ENCODE measurements around the gene HOXB6. TPM values are rescaled to one million over a fixed set of nuclear protein-coding genes. Genes with fewer than 3 reads are reported as not detected.

HOXB6 gene
- total and polyA plus RNA-seq, 5 donors: 0.74 to 1.8 (median 1.1) TPM

- WGBS: 6% methylated on average over 26 of the region's 26 CpGs
- DNase-seq: peak in 1 of 3 donors; percentile 54
- Histone ChIP-seq H3K27ac (ENCODE audit: low read length) (no peak overlapping the region), H3K4me3 (ENCODE audit: low read length) (peak overlapping the region; percentile 22), H3K27me3 (ENCODE audit: control insufficient read depth, insufficient read depth) (no peaks in the 10 kb centered on the region), H3K4me1 (ENCODE audit: control insufficient read depth, insufficient read depth, low read length) (peaks cover 4% of the 10 kb centered on the region), H3K9me3 (ENCODE audit: control insufficient read depth, low read length) (no peaks in the 10 kb centered on the region)
- no peak for ATAC-seq
- intact Hi-C loops (cut with DNase I): loop anchor here in 2 of 4 donors (10.0 kb wide), 2 partner anchors 242 to 262 kb away; no protein-coding TSS in a partner anchor
Measured at GRCh38 chr17:48596735-48597527, 7.9 kb downstream of the HOXB6 start.

- no peaks in the 10 kb centered on the region for H3K9me3 ChIP-seq (ENCODE audit: control insufficient read depth, low read length)
- 10% methylated on average over 54 of the region's 54 CpGs for WGBS
- H3K27ac ChIP-seq (ENCODE audit: low read length): no peak overlapping the region
- H3K27me3 ChIP-seq (ENCODE audit: control insufficient read depth, insufficient read depth): no peaks in the 10 kb centered on the region
- no peak for ATAC-seq
- H3K4me1 ChIP-seq (ENCODE audit: control insufficient read depth, insufficient read depth, low read length): peaks cover 4% of the 10 kb centered on the region
- DNase-seq: peak in 1 of 3 donors; percentile 32
- intact Hi-C loops (cut with DNase I): loop anchor here in 2 of 4 donors (10.0 kb wide), 2 partner anchors 241 to 261 kb away; no protein-coding TSS in a partner anchor
- H3K4me3 ChIP-seq (ENCODE audit: low read length): no peak overlapping the region
Measured at GRCh38 chr17:48596000-48596734, 8.6 kb downstream of the HOXB6 start.

- intact Hi-C loops (cut with DNase I): loop anchor here in 2 of 4 donors (10.0 kb wide), 2 partner anchors 241 to 261 kb away; no protein-coding TSS in a partner anchor
- peaks cover 4% of the 10 kb centered on the region for H3K4me1 ChIP-seq (ENCODE audit: control insufficient read depth, insufficient read depth, low read length)
- peak in 1 of 3 donors; percentile 7 for DNase-seq
Measured at GRCh38 chr17:48595278-48595999, 9.3 kb downstream of the HOXB6 start.

GRCh38 chr17:48594538-48595277 lies 10.1 kb downstream of the HOXB6 start:
- Histone ChIP-seq H3K27ac (ENCODE audit: low read length) (no peak overlapping the region), H3K9me3 (ENCODE audit: control insufficient read depth, low read length) (no peaks in the 10 kb centered on the region), H3K27me3 (ENCODE audit: control insufficient read depth, insufficient read depth) (no peaks in the 10 kb centered on the region), H3K4me1 (ENCODE audit: control insufficient read depth, insufficient read depth, low read length) (peaks cover 4% of the 10 kb centered on the region), H3K4me3 (ENCODE audit: low read length) (no peak overlapping the region)
- intact Hi-C loops (cut with DNase I): loop anchor here in 2 of 4 donors (10.0 kb wide), 2 partner anchors 240 to 260 kb away; no protein-coding TSS in a partner anchor
- ATAC-seq (no peak), DNase-seq (peak in 1 of 3 donors; percentile 18)
- 42% methylated on average over 25 of the region's 25 CpGs for WGBS

More at GRCh38 chr17:48595278-48595999, 9.3 kb downstream of the HOXB6 start:
- Histone ChIP-seq H3K9me3 (ENCODE audit: control insufficient read depth, low read length) (no peaks in the 10 kb centered on the region), H3K4me3 (ENCODE audit: low read length) (no peak overlapping the region), H3K27me3 (ENCODE audit: control insufficient read depth, insufficient read depth) (no peaks in the 10 kb centered on the region), H3K27ac (ENCODE audit: low read length) (no peak overlapping the region)
- ATAC-seq: no peak
- 43% methylated on average over 25 of the region's 25 CpGs for WGBS

GRCh38 chr17:48593840-48594537 lies 10.8 kb downstream of the HOXB6 start:
- H3K4me3 ChIP-seq (ENCODE audit: low read length): peak overlapping the region; percentile 6
- 10% methylated on average over 37 of the region's 37 CpGs for WGBS
- intact Hi-C loops (cut with DNase I): loop anchor here in 2 of 4 donors (10.0 kb wide), 2 partner anchors 239 to 259 kb away; no protein-coding TSS in a partner anchor
- no peak overlapping the region for H3K27ac ChIP-seq (ENCODE audit: low read length)
- no peaks in the 10 kb centered on the region for H3K9me3 ChIP-seq (ENCODE audit: control insufficient read depth, low read length)
- H3K27me3 ChIP-seq (ENCODE audit: control insufficient read depth, insufficient read depth): no peaks in the 10 kb centered on the region
- DNase-seq (peak; percentile 69 to 91 (median 90)), ATAC-seq (peak; percentile 56 to 68)
- peaks cover 4% of the 10 kb centered on the region for H3K4me1 ChIP-seq (ENCODE audit: control insufficient read depth, insufficient read depth, low read length)

- Histone ChIP-seq H3K4me3 (ENCODE audit: low read length) (peak within 1 kb of the TSS; percentile 6), H3K4me1 (ENCODE audit: control insufficient read depth, insufficient read depth, low read length) (peaks cover 4% of the 10 kb centered on the region), H3K27ac (ENCODE audit: low read length) (no peak within 1 kb of the TSS), H3K9me3 (ENCODE audit: control insufficient read depth, low read length) (no peaks in the 10 kb centered on the region), H3K27me3 (ENCODE audit: control insufficient read depth, insufficient read depth) (no peaks in the 10 kb centered on the region)
- WGBS: 2% methylated on average over 50 of the region's 50 CpGs
- intact Hi-C loops (cut with DNase I): loop anchor here in 2 of 4 donors (10.0 kb wide), 2 partner anchors 238 to 258 kb away; no protein-coding TSS in a partner anchor
- ATAC-seq: no peak
- no peak for DNase-seq
Measured at GRCh38 chr17:48593126-48593829, 11.5 kb downstream of the HOXB6 start, which contains the start of gene HOXB5. Gene HOXB5, minus strand, starts transcription at chr17:48593779. Its CDS starts 97 bp downstream, at chr17:48593682.

GRCh38 chr17:48592577-48592976 lies 12.2 kb downstream of the HOXB6 start:
- Histone ChIP-seq H3K4me3 (ENCODE audit: low read length) (peak overlapping the region; percentile 12), H3K27me3 (ENCODE audit: control insufficient read depth, insufficient read depth) (no peaks in the 10 kb centered on the region), H3K9me3 (ENCODE audit: control insufficient read depth, low read length) (no peaks in the 10 kb centered on the region), H3K27ac (ENCODE audit: low read length) (no peak overlapping the region), H3K4me1 (ENCODE audit: control insufficient read depth, insufficient read depth, low read length) (no peaks in the 10 kb centered on the region)
- intact Hi-C loops (cut with DNase I): loop anchor here in 2 of 4 donors (10.0 kb wide), 2 partner anchors 238 to 258 kb away; no protein-coding TSS in a partner anchor
- no peak for DNase-seq
- peak in 1 of 2 donors; percentile 13 for ATAC-seq
- 10% methylated on average over 14 of the region's 14 CpGs for WGBS

- intact Hi-C loops (cut with DNase I): loop anchor here in 2 of 4 donors (10.0 kb wide), 2 partner anchors 237 to 257 kb away; no protein-coding TSS in a partner anchor
- Histone ChIP-seq H3K27me3 (ENCODE audit: control insufficient read depth, insufficient read depth) (no peaks in the 10 kb centered on the region), H3K27ac (ENCODE audit: low read length) (no peak overlapping the region), H3K4me1 (ENCODE audit: control insufficient read depth, insufficient read depth, low read length) (no peaks in the 10 kb centered on the region), H3K4me3 (ENCODE audit: low read length) (peak overlapping the region; percentile 12), H3K9me3 (ENCODE audit: control insufficient read depth, low read length) (no peaks in the 10 kb centered on the region)
- no peak for ATAC-seq
- DNase-seq: no peak
- WGBS: 24% methylated on average over 33 of the region's 33 CpGs
Measured at GRCh38 chr17:48592057-48592514, 12.7 kb downstream of the HOXB6 start.

Data from right cardiac atrium (tissue), 5 donors.